Ishikawa (cell line): ENCODE results near the gene BID.
A peak's percentile ranks its signal among the peaks of the same experiment; 100 is the strongest.

Experiments used
- CEBPB ChIP-seq: IDR thresholded peaks from 2 replicates; pipeline ENCODE4 v1.6.1; 2012
- CREB1 ChIP-seq: IDR thresholded peaks from 2 replicates; pipeline ENCODE4 v1.6.1; 2012; ENCODE audit warnings: low read depth
- EGR1 ChIP-seq: IDR thresholded peaks from 2 replicates; pipeline ENCODE4 v1.6.1; 2012
- EP300 ChIP-seq: IDR thresholded peaks from 2 replicates; pipeline ENCODE4 v1.6.1; 2012; ENCODE audit warnings: borderline replicate concordance
- FOXM1 ChIP-seq: IDR thresholded peaks from 2 replicates; pipeline ENCODE4 v1.6.1; 2012; ENCODE audit warnings: low read depth, borderline replicate concordance
- NFIC ChIP-seq: IDR thresholded peaks from 2 replicates; pipeline ENCODE4 v1.6.1; 2012
- RAD21 ChIP-seq: IDR thresholded peaks from 2 replicates; pipeline ENCODE4 v1.6.1; 2012; ENCODE audit warnings: low read depth
- TAF1 ChIP-seq: IDR thresholded peaks from 2 replicates; pipeline ENCODE4 v1.6.1; 2012; ENCODE audit warnings: low read depth, mild to moderate bottlenecking
- TCF12 ChIP-seq: IDR thresholded peaks from 2 replicates; pipeline ENCODE4 v1.6.1; 2012; ENCODE audit warnings: low read depth
- TEAD4 ChIP-seq: IDR thresholded peaks from 2 replicates; pipeline ENCODE4 v1.6.1; 2012
- YY1 ChIP-seq: IDR thresholded peaks from 2 replicates; pipeline ENCODE4 v1.6.1; 2012; ENCODE audit warnings: low read depth
- ZBTB7A ChIP-seq: IDR thresholded peaks from 2 replicates; pipeline ENCODE4 v1.6.1; 2012; ENCODE audit warnings: low read depth
- TF ChIP-seq, protein P1 (sequence below): IDR thresholded peaks from 2 replicates; pipeline ENCODE4 v1.6.1; 2012
- TF ChIP-seq, protein P2 (sequence below): IDR thresholded peaks from 2 replicates; pipeline ENCODE4 v1.6.1; 2012
- TF ChIP-seq, protein P3 (sequence below): IDR thresholded peaks from 2 replicates; pipeline ENCODE4 v1.6.1; 2012; ENCODE audit warnings: low read depth, mild to moderate bottlenecking

The BID gene

DNA sequence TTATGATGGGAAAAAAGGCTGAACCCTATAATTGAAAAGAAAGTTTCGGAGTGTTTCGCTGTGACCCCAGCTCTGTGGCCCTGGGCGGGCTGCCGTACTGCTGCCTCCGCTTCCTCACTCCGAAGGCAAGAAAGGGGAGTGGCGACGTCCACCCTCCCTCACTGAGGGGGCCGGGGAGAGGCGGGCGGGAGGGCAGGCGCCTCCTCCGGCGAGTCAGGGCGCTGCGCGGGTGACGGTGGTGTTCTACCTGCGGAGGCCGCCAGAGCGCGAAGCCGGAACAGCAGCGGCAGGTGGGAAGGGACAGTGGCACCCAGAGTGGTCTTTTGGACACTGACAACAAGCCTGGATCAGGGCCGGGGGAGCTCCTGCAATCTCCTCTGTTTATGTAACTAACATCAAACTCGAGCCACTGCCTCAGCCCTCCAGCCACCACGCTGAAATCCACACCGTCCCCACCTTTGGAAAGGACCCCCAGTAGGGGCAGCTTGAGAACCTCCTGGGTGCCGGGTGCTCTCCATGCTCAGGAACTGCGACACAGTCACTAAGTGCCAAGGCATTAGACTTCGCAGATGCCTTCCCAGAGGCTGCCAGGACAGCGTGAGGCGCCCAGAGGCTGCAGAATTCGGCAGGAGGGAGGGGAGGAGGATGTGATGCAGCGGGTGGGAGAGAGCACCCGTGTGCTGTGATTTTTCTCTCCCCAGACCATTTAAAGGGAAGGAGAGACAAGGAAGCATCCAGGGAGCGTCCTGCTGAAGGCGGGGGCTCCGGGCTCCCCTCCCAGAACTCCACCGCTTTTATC lies 25.5 kb downstream of the BID start:
- no peak for TF ChIP-seq TCF12
- TF ChIP-seq, protein P1, sequence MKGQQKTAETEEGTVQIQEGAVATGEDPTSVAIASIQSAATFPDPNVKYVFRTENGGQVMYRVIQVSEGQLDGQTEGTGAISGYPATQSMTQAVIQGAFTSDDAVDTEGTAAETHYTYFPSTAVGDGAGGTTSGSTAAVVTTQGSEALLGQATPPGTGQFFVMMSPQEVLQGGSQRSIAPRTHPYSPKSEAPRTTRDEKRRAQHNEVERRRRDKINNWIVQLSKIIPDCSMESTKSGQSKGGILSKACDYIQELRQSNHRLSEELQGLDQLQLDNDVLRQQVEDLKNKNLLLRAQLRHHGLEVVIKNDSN, result no peak
- TF ChIP-seq, protein P2, sequence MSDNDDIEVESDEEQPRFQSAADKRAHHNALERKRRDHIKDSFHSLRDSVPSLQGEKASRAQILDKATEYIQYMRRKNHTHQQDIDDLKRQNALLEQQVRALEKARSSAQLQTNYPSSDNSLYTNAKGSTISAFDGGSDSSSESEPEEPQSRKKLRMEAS, result no peak
- no peak for TF ChIP-seq FOXM1
- no peak for TF ChIP-seq TEAD4
- no peak for TF ChIP-seq CREB1
- no peak for TF ChIP-seq NFIC

DNA sequence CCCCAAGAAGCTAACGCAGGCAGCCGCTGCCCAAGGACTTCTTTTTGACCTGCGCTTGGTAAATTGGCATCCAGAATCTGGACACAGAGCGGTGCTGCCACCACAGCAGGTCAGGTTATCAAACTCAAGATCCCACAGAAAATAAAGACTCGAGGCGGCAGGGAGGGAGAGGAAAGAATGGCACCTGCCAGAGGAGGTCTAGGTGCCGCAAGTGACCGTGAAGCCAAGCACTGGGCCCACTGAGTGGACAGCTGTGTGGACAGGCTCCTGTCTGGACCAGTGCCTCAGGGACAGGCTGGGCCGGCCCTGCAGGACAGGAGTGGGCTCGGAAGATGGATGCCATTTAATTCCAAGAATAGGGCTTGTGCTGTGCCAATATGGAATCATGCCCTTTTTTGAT lies 27.4 kb downstream of the BID start:
- no peak for TF ChIP-seq EP300

DNA sequence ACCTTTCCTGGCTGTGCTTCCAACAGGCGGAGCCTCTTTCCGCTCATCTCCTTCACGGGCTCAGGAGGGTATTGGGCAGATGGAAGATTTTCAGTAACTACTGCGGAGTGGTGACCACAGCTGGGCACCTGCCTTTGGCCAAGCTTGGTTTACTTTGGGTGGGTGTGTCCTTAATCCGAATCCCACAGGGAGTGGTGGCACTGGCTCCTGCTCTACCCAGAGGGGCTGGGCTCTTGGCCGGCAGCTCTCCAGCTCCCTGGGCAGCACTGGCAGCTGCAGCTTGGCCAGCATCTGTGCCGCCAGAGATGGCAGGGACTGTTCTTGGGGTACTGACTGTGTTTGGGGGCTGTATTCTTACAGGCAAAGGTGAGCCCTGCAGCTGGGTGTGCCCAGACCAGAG lies 29.8 kb downstream of the BID start:
- no peak for TF ChIP-seq TAF1
- TF ChIP-seq YY1, result no peak
- TF ChIP-seq NFIC, result no peak
- no peak for TF ChIP-seq CREB1
- TF ChIP-seq ZBTB7A, result no peak
- no peak for TF ChIP-seq TCF12
- no peak for TF ChIP-seq CEBPB
- no peak for TF ChIP-seq EGR1
- TF ChIP-seq, protein P1, result no peak
- TF ChIP-seq, protein P2, result no peak
- TF ChIP-seq, protein P3, sequence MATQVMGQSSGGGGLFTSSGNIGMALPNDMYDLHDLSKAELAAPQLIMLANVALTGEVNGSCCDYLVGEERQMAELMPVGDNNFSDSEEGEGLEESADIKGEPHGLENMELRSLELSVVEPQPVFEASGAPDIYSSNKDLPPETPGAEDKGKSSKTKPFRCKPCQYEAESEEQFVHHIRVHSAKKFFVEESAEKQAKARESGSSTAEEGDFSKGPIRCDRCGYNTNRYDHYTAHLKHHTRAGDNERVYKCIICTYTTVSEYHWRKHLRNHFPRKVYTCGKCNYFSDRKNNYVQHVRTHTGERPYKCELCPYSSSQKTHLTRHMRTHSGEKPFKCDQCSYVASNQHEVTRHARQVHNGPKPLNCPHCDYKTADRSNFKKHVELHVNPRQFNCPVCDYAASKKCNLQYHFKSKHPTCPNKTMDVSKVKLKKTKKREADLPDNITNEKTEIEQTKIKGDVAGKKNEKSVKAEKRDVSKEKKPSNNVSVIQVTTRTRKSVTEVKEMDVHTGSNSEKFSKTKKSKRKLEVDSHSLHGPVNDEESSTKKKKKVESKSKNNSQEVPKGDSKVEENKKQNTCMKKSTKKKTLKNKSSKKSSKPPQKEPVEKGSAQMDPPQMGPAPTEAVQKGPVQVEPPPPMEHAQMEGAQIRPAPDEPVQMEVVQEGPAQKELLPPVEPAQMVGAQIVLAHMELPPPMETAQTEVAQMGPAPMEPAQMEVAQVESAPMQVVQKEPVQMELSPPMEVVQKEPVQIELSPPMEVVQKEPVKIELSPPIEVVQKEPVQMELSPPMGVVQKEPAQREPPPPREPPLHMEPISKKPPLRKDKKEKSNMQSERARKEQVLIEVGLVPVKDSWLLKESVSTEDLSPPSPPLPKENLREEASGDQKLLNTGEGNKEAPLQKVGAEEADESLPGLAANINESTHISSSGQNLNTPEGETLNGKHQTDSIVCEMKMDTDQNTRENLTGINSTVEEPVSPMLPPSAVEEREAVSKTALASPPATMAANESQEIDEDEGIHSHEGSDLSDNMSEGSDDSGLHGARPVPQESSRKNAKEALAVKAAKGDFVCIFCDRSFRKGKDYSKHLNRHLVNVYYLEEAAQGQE, result no peak
- TF ChIP-seq RAD21, result no peak
- no peak for TF ChIP-seq TEAD4
- TF ChIP-seq EP300, result no peak

DNA sequence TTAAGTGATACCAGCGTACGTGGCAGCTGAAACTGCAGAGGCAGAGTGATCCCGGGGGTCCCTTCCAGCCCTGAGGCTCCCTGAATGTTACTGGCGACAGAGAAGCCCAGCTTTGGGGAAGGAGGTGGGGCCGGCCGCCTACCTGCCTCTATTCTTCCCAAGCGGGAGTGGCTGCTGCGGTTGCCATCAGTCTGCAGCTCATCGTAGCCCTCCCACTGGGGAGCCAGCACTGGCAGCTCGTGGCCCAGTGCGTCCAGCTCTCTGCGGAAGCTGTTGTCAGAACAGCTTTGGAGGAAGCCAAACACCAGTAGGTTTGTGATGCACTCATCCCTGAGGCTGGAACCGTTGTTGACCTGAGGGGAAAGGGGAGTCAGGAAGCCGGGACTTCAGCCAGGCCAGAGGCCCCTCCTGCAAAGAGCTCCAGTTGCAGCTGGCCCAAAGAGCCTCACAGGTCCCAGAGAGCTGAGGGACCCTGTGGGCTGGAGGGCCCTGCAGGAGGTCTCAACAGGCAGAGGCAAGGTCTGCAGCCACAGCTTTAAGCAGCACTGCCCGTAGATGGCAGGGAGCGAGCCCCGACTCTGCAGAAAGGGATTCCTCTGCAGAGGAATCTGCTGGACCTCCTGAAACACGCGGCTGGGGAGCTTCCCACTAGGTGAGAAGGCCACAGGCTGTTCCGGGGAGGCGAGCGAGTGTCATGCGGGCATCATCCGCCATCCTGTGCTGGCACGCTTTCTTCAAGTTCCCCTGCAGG lies 30.4 kb downstream of the BID start:
- TF ChIP-seq YY1 (no peak), EP300 (no peak), FOXM1 (no peak), NFIC (no peak)
- TF ChIP-seq, protein P1, result no peak

DNA sequence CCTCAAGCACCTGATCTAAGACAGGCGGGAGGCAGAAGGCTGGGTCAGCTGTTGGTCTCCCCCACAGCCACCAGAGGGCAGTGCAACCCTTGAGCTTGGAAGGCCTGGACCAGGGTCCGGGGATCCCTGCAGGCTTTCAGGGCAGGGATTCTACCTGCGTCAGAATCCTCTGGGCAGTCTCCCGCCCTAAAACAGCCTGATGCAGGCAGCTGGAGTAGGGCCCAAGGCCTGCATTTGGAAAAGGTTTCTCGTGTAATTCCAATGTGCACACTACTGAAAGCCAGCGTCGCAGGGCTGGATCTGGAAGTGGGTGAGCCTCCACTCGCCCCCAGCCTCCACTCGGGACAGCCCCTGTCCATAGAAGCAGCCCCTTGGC lies 31.8 kb downstream of the BID start:
- TF ChIP-seq, protein P3, result no peak
- no peak for TF ChIP-seq YY1
- no peak for TF ChIP-seq TCF12
- no peak for TF ChIP-seq TAF1
- TF ChIP-seq CEBPB, result no peak
- peak; percentile 92 for TF ChIP-seq RAD21
- TF ChIP-seq, protein P1, result no peak
